CD14-positive monocyte (primary cell): ENCODE results near the gene RNF213. TPM values are rescaled to one million over a fixed set of nuclear protein-coding genes. Genes with fewer than 3 reads are reported as not detected.

Experiments
- DNase-seq, 3 donors: peaks; one replicate each; pipeline ENCODE4 v3.0.0-alpha.2; 2011 to 2022
- H2AFZ ChIP-seq: 2 replicates; pipeline ENCODE4 v1.6.0; 2012; ENCODE audit warnings: mild to moderate bottlenecking, low read depth, low read length, inconsistent platforms; ENCODE audit not compliant: insufficient read depth, poor library complexity, severe bottlenecking
- H3K27ac ChIP-seq, 2 donors: 1 replicate in 1 of 2; 2 replicates in 1 of 2; pipeline ENCODE4 v1.5.1; 2012 to 2013; ENCODE audit warnings: low read length in 2 of 2, control low read depth in 1 of 2, inconsistent platforms in 1 of 2, low read depth in 1 of 2, mild to moderate bottlenecking in 1 of 2
- H3K27me3 ChIP-seq, 2 donors: one replicate each; pipeline versions ENCODE4 v1.6.0 to v1.6.1; 2011 to 2013; ENCODE audit warnings: low read length in 2 of 2; ENCODE audit not compliant: control insufficient read depth in 2 of 2, insufficient read depth in 2 of 2
- H3K36me3 ChIP-seq, 2 donors: replicated peaks in 1 of 2; 1 replicate in 1 of 2; 2 replicates in 1 of 2; pipeline versions ENCODE4 v1.5.1 to v1.6.1; 2012 to 2013; ENCODE audit warnings: low read length in 2 of 2, control low read depth in 1 of 2, inconsistent platforms in 1 of 2, mild to moderate bottlenecking in 1 of 2; ENCODE audit not compliant: insufficient read depth in 2 of 2, control insufficient read depth in 1 of 2
- H3K4me1 ChIP-seq, 2 donors: 1 replicate in 1 of 2; 2 replicates in 1 of 2; pipeline versions ENCODE4 v1.5.1 to v1.6.1; 2012 to 2013; ENCODE audit warnings: low read length in 2 of 2, control low read depth in 1 of 2, inconsistent platforms in 1 of 2, mild to moderate bottlenecking in 1 of 2, moderate library complexity in 1 of 2; ENCODE audit not compliant: insufficient read depth in 2 of 2, control insufficient read depth in 1 of 2
- H3K4me2 ChIP-seq: replicated peaks from 2 replicates; pipeline ENCODE3; 2012; ENCODE audit warnings: low read length, moderate library complexity, mild to moderate bottlenecking; ENCODE audit not compliant: poor library complexity, severe bottlenecking; ENCODE audit errors: extremely low read depth
- H3K4me3 ChIP-seq, 3 experiments: fragments of 200-600 bp in 1 of 3; sonication (generic) in 1 of 3; replicated peaks in 1 of 3; 1 replicate in 2 of 3; 2 replicates in 1 of 3; pipeline ENCODE4 v1.5.1; 2011 to 2013; ENCODE audit warnings: low read length in 3 of 3, mild to moderate bottlenecking in 3 of 3, control low read depth in 2 of 3, low read depth in 2 of 3, inconsistent platforms in 1 of 3, moderate library complexity in 1 of 3
- H3K79me2 ChIP-seq: 2 replicates; pipeline ENCODE4 v1.6.0; 2012; ENCODE audit warnings: mild to moderate bottlenecking, control low read depth, inconsistent platforms, low read length, moderate library complexity; ENCODE audit not compliant: insufficient read depth
- H3K9ac ChIP-seq: 2 replicates; pipeline ENCODE4 v1.6.0; 2017; ENCODE audit warnings: low read length, mild to moderate bottlenecking; ENCODE audit not compliant: insufficient read depth, poor library complexity, severe bottlenecking
- H3K9me3 ChIP-seq, 2 donors: replicated peaks in 1 of 2; 1 replicate in 1 of 2; 2 replicates in 1 of 2; pipeline versions ENCODE4 v1.5.1 to v1.6.1; 2012 to 2013; ENCODE audit warnings: low read length in 2 of 2, control low read depth in 1 of 2; ENCODE audit not compliant: control insufficient read depth in 1 of 2, insufficient read depth in 1 of 2
- H4K20me1 ChIP-seq: 2 replicates; pipeline ENCODE4 v1.6.0; 2012; ENCODE audit warnings: mild to moderate bottlenecking, low read length, control low read depth, moderate library complexity; ENCODE audit not compliant: insufficient read depth
- H3K27ac Mint-ChIP-seq, 7 donors: one replicate each; pipeline ENCODE4 v1.8.0; 2020; ENCODE audit warnings: mild to moderate bottlenecking in 7 of 7, mixed read lengths in 7 of 7, moderate library complexity in 6 of 7, inconsistent platforms in 2 of 7
- H3K27me3 Mint-ChIP-seq, 3 donors: one replicate each; pipeline ENCODE4 v1.8.0; 2021 to 2022; ENCODE audit warnings: low read depth in 3 of 3, mild to moderate bottlenecking in 3 of 3, mixed read lengths in 3 of 3, moderate library complexity in 3 of 3, inconsistent platforms in 1 of 3
- H3K36me3 Mint-ChIP-seq, 2 donors: one replicate each; pipeline ENCODE4 v1.8.0; 2020; ENCODE audit warnings: mixed read lengths in 2 of 2, inconsistent platforms in 1 of 2, mild to moderate bottlenecking in 1 of 2
- H3K4me1 Mint-ChIP-seq: one replicate; pipeline ENCODE4 v1.8.0; 2020; ENCODE audit warnings: mild to moderate bottlenecking, mixed read lengths
- H3K4me3 Mint-ChIP-seq, 2 donors: one replicate each; pipeline ENCODE4 v1.8.0; 2020; ENCODE audit warnings: mild to moderate bottlenecking in 2 of 2, mixed read lengths in 2 of 2, moderate library complexity in 1 of 2
- H3K9me3 Mint-ChIP-seq, 7 donors: one replicate each; pipeline ENCODE4 v1.8.0; 2020 to 2022; ENCODE audit warnings: mixed read lengths in 7 of 7, mild to moderate bottlenecking in 6 of 7, moderate library complexity in 6 of 7, inconsistent platforms in 2 of 7
- CTCF ChIP-seq: fragments of 200-600 bp; IDR thresholded peaks from one replicate; pipeline ENCODE4 v1.8.0; 2022; ENCODE audit warnings: antibody characterized with exemption, mild to moderate bottlenecking
- WGBS: methylation state at CpG from one replicate; pipeline ENCODE4 v1.1.5; 2013; ENCODE audit warnings: missing lambda C conversion rate; ENCODE audit not compliant: insufficient coverage; 5-methylcytosine and 5-hydroxymethylcytosine counted together
- intact Hi-C, 2 donors: fragments of 100-400 bp; cut with micrococcal nuclease; formaldehyde crosslinking; loops; one replicate each; pipeline versions ENCODE4 v1.15.0 to v1.15.1; 2023
- polyA plus RNA-seq, 3 donors: library from polyadenylated mRNA; depleted of rRNA in 1 of 3; unstranded in 2 of 3; stranded (reverse) in 1 of 3; fragments of 300-500 nt in 2 of 3; fragments of >200 nt in 1 of 3; fragmentation: Illumina TruSeq in 2 of 3; gene quantifications; 1 replicate in 2 of 3; 2 replicates in 1 of 3; pipeline ENCODE4 v1.2.3, GENCODE V29; 2012 to 2021

Gene RNF213
- polyA plus RNA-seq, 3 donors: 10.3 to 196 (median 18.1) TPM

- Mint-ChIP-seq H3K4me3 (no peak overlapping the region), H3K4me1 (no peaks in the 10 kb centered on the region), H3K27ac (no peak overlapping the region), H3K27me3 (no peaks in the 10 kb centered on the region), H3K9me3 (no peaks in the 10 kb centered on the region), H3K36me3 (peaks cover 97 to 100% of the 10 kb centered on the region in 2 donors)
- Histone ChIP-seq H3K79me2 (no peaks in the 10 kb centered on the region), H3K9ac (no peak overlapping the region), H3K4me1 (no peaks in the 10 kb centered on the region), H2AFZ (no peak overlapping the region), H4K20me1 (peaks cover 93% of the 10 kb centered on the region), H3K4me2 (no peak overlapping the region), H3K9me3 (no peaks in the 10 kb centered on the region), H3K27me3 (no peaks in the 10 kb centered on the region), H3K27ac (no peak overlapping the region), H3K36me3 (peaks cover 100% of the 10 kb centered on the region in 2 donors), H3K4me3 (no peak overlapping the region)
- intact Hi-C loops: no loop called here
- no peak for TF ChIP-seq CTCF
- DNase-seq: no peak
- WGBS: 100% methylated on average over 1 of the region's 9 CpGs
Measured at GRCh38 chr17:80379348-80379747, 118.7 kb downstream of the RNF213 start.

- no peak overlapping the region for H3K4me2 ChIP-seq
- 100% methylated on average over 4 of the region's 6 CpGs for WGBS
- H3K9ac ChIP-seq: no peak overlapping the region
- no peak overlapping the region for H3K4me3 ChIP-seq
- no peaks in the 10 kb centered on the region for H3K9me3 ChIP-seq
- H3K27me3 ChIP-seq: no peaks in the 10 kb centered on the region
- no peaks in the 10 kb centered on the region for H3K4me1 ChIP-seq
- H3K79me2 ChIP-seq: no peaks in the 10 kb centered on the region
- no peak for TF ChIP-seq CTCF
- no peak overlapping the region for H3K4me3 Mint-ChIP-seq
- no peak overlapping the region for H3K27ac ChIP-seq
- no peak overlapping the region for H2AFZ ChIP-seq
- DNase-seq: no peak
- H3K4me1 Mint-ChIP-seq: no peaks in the 10 kb centered on the region
- H3K36me3 Mint-ChIP-seq: peaks cover 97 to 100% of the 10 kb centered on the region in 2 donors
- peaks cover 100% of the 10 kb centered on the region in 2 donors for H3K36me3 ChIP-seq
- intact Hi-C loops: no loop called here
- H3K27ac Mint-ChIP-seq: peak overlapping the region in 1 of 7 donors; percentile 12
- H3K27me3 Mint-ChIP-seq: no peaks in the 10 kb centered on the region
- H4K20me1 ChIP-seq: peaks cover 93% of the 10 kb centered on the region
- no peaks in the 10 kb centered on the region for H3K9me3 Mint-ChIP-seq
Measured at GRCh38 chr17:80380068-80380467, 119.4 kb downstream of the RNF213 start.
